ENCODE results near the gene CLDN7. TPM values are rescaled to one million over a fixed set of nuclear protein-coding genes. Genes with fewer than 3 reads are reported as not detected.

The CLDN7 gene
- polyA plus RNA-seq, 1 donor (not counting 4 experiments of a cell fraction or from before 2014, with no cell fraction given) = 6.3 TPM

- TF ChIP-seq CTCF (optimal IDR thresholded peaks at IDR 0.05 in 1 of 3, IDR thresholded peaks at IDR 0.05 in 1 of 3, conservative IDR thresholded peaks at IDR 0.05 in 1 of 3; ENCODE audit: extremely low read depth in 1 of 3, insufficient read depth in 2 of 3, low read length in 3 of 3) (no peak), EZH2 (IDR thresholded peaks at IDR 0.05; ENCODE audit: low read length) (no peak)
- Histone ChIP-seq H3K36me3 (ENCODE audit: control insufficient read depth in 2 of 2, extremely low read depth in 1 of 2, insufficient read depth in 2 of 2, low read length in 2 of 2) (peaks cover 25 to 37% of the 10 kb centered on the region in 2 experiments), H3K79me2 (ENCODE audit: control insufficient read depth, insufficient read depth, low read length) (peaks cover 37% of the 10 kb centered on the region), H3K27ac (ENCODE audit: control insufficient read depth, insufficient read depth, low read length) (peak overlapping the region; percentile 57), H3K9me1 (ENCODE audit: control insufficient read depth, extremely low read depth, insufficient read depth, low read length) (peaks cover 2% of the 10 kb centered on the region), H3K9ac (ENCODE audit: control insufficient read depth, extremely low read depth, insufficient read depth, low read length) (peak overlapping the region; percentile 14), H3K27me3 (ENCODE audit: control insufficient read depth, extremely low read depth, insufficient read depth, low read length) (no peaks in the 10 kb centered on the region), H3K4me1 (ENCODE audit: control insufficient read depth, extremely low read depth, insufficient read depth, low read length) (peaks cover 28% of the 10 kb centered on the region), H4K20me1 (ENCODE audit: control insufficient read depth, extremely low read depth, insufficient read depth, low read length) (peaks cover 3% of the 10 kb centered on the region), H3K4me3 (ENCODE audit: control insufficient read depth in 2 of 3, extremely low read depth in 1 of 3, insufficient read depth in 2 of 3, low read depth in 1 of 3, low read length in 3 of 3) (no peak overlapping the region), H2AFZ (ENCODE audit: control insufficient read depth, low read length) (no peak overlapping the region), H3K4me2 (ENCODE audit: control insufficient read depth, extremely low read depth, insufficient read depth, low read depth, low read length) (no peak overlapping the region), H3K9me3 (ENCODE audit: control insufficient read depth, low read depth, low read length) (no peaks in the 10 kb centered on the region)
- dilution Hi-C loops (cut with MboI; ENCODE audit: extremely low pct_ligation_motif_present, low sequenced_read_pairs) = no loop called here
- DNase-seq (ENCODE audit: low read depth, low spot score) (no peak), FAIRE-seq (no peak)
Observed at GRCh38 chr17:7228920-7229319, 33.4 kb downstream of the CLDN7 start.

- H3K4me2 ChIP-seq (ENCODE audit: control insufficient read depth, extremely low read depth, insufficient read depth, low read depth, low read length) = no peak overlapping the region
- no peaks in the 10 kb centered on the region for H3K9me3 ChIP-seq (ENCODE audit: control insufficient read depth, low read depth, low read length)
- peak overlapping the region; percentile 57 for H3K27ac ChIP-seq (ENCODE audit: control insufficient read depth, insufficient read depth, low read length)
- DNase-seq (ENCODE audit: low read depth, low spot score) (no peak), FAIRE-seq (no peak)
- peaks cover 7% of the 10 kb centered on the region for H4K20me1 ChIP-seq (ENCODE audit: control insufficient read depth, extremely low read depth, insufficient read depth, low read length)
- peaks cover 22% of the 10 kb centered on the region for H3K79me2 ChIP-seq (ENCODE audit: control insufficient read depth, insufficient read depth, low read length)
- no peak overlapping the region for H3K9ac ChIP-seq (ENCODE audit: control insufficient read depth, extremely low read depth, insufficient read depth, low read length)
- H3K9me1 ChIP-seq (ENCODE audit: control insufficient read depth, extremely low read depth, insufficient read depth, low read length) = peaks cover 2% of the 10 kb centered on the region
- H3K27me3 ChIP-seq (ENCODE audit: control insufficient read depth, extremely low read depth, insufficient read depth, low read length) = no peaks in the 10 kb centered on the region
- TF ChIP-seq CTCF (optimal IDR thresholded peaks at IDR 0.05 in 1 of 3, IDR thresholded peaks at IDR 0.05 in 1 of 3, conservative IDR thresholded peaks at IDR 0.05 in 1 of 3; ENCODE audit: extremely low read depth in 1 of 3, insufficient read depth in 2 of 3, low read length in 3 of 3) (no peak), EZH2 (IDR thresholded peaks at IDR 0.05; ENCODE audit: low read length) (no peak)
- no peak overlapping the region for H2AFZ ChIP-seq (ENCODE audit: control insufficient read depth, low read length)
- dilution Hi-C loops (cut with MboI; ENCODE audit: extremely low pct_ligation_motif_present, low sequenced_read_pairs) = no loop called here
- H3K4me1 ChIP-seq (ENCODE audit: control insufficient read depth, extremely low read depth, insufficient read depth, low read length) = peaks cover 20% of the 10 kb centered on the region
- no peak overlapping the region for H3K4me3 ChIP-seq (ENCODE audit: control insufficient read depth in 2 of 3, extremely low read depth in 1 of 3, insufficient read depth in 2 of 3, low read depth in 1 of 3, low read length in 3 of 3)
- peaks cover 40 to 54% of the 10 kb centered on the region in 2 experiments for H3K36me3 ChIP-seq (ENCODE audit: control insufficient read depth in 2 of 2, extremely low read depth in 1 of 2, insufficient read depth in 2 of 2, low read length in 2 of 2)
Observed at GRCh38 chr17:7226721-7227710, 35.3 kb downstream of the CLDN7 start.
